SW480 (cell line): ENCODE data around the gene TMEM53.

Source experiments
- DNase-seq: peaks from one replicate; pipeline ENCODE4 v3.0.0-alpha.2; 2016; ENCODE audit warnings: low spot score

The TMEM53 gene

GRCh38 chr1:44603718-44604117 is 70.6 kb downstream of the TMEM53 start:
- DNase-seq = no peak
